OCI-LY7 (cell line): Measurements from ENCODE around the gene HINT2. TPM values are rescaled to one million over a fixed set of nuclear protein-coding genes. Genes with fewer than 3 reads are reported as not detected.

Experiments used
- BruUV-seq: library from RNA; stranded (reverse); fragments of 400-500 nt; replicated peaks from 2 replicates; lab custom pipeline; 2021; lab: Mats Ljungman, UMichigan
- CTCF ChIA-PET: fragments of 300-600 bp; sonication (Branson Sonifier 250); formaldehyde crosslinking; loops from one replicate; lab custom pipeline; 2022; ENCODE audit warnings: antibody characterized with exemption; ENCODE audit not compliant: unreplicated experiment; lab: Charles Lee
- POLR2A ChIA-PET: fragments of 300-600 bp; sonication (Branson Sonifier 250); formaldehyde crosslinking; loops from one replicate; lab custom pipeline; 2022; ENCODE audit warnings: antibody characterized with exemption; lab: Charles Lee
- DNase-seq: peaks from one replicate; pipeline ENCODE4 v3.0.0-alpha.2; 2015; ENCODE audit warnings: low spot score
- H2AFZ ChIP-seq: fragments of 200-600 bp; sonication (generic), shearing (Covaris generic); 2 replicates; pipeline ENCODE4 v1.6.1; 2014; ENCODE audit warnings: mild to moderate bottlenecking, antibody characterized with exemption, low read length, moderate library complexity
- H3K27ac ChIP-seq: fragments of 200-600 bp; sonication (generic); 2 replicates; pipeline ENCODE4 v1.5.1; 2014; ENCODE audit warnings: mixed run types, low read depth, mild to moderate bottlenecking, moderate library complexity, low read length, inconsistent platforms; ENCODE audit not compliant: poor library complexity, severe bottlenecking
- H3K36me3 ChIP-seq: fragments of 200-600 bp; sonication (generic); 2 replicates; pipeline ENCODE4 v1.6.1; 2014; ENCODE audit warnings: mild to moderate bottlenecking, antibody characterized with exemption, low read length, moderate library complexity, mixed read lengths; ENCODE audit not compliant: insufficient read depth
- H3K4me1 ChIP-seq: fragments of 200-600 bp; sonication (generic); 2 replicates; pipeline ENCODE4 v1.5.1; 2014; ENCODE audit warnings: mild to moderate bottlenecking, low read length; ENCODE audit not compliant: insufficient read depth, poor library complexity, severe bottlenecking
- H3K4me2 ChIP-seq: fragments of 200-600 bp; sonication (generic); 2 replicates; pipeline ENCODE4 v1.6.1; 2014; ENCODE audit warnings: mild to moderate bottlenecking, low read length
- H3K4me3 ChIP-seq: fragments of 200-600 bp; sonication (generic); 2 replicates; pipeline ENCODE4 v1.5.1; 2014; ENCODE audit warnings: mild to moderate bottlenecking, low read depth, low read length; ENCODE audit not compliant: poor library complexity, severe bottlenecking
- H3K79me2 ChIP-seq: fragments of 200-600 bp; sonication (generic); 2 replicates; pipeline ENCODE4 v1.6.1; 2016; ENCODE audit warnings: low read depth, mild to moderate bottlenecking, low read length, moderate library complexity, mixed read lengths; ENCODE audit not compliant: insufficient read depth
- H3K9me2 ChIP-seq: fragments of 200-600 bp; sonication (generic); 2 replicates; pipeline ENCODE4 v1.6.1; 2016; ENCODE audit warnings: mild to moderate bottlenecking, low read length, mixed read lengths; ENCODE audit not compliant: insufficient read depth
- H3K9me3 ChIP-seq: fragments of 200-600 bp; sonication (generic); 2 replicates; pipeline ENCODE4 v1.6.1; 2014; ENCODE audit warnings: mild to moderate bottlenecking, mixed run types, low read length, mixed read lengths
- H4K20me1 ChIP-seq: fragments of 200-600 bp; sonication (generic); 2 replicates; pipeline ENCODE4 v1.6.1; 2014; ENCODE audit warnings: mild to moderate bottlenecking, antibody characterized with exemption, low read length, moderate library complexity, mixed read lengths; ENCODE audit not compliant: insufficient read depth
- CTCF ChIP-seq: fragments of 200-600 bp; sonication (generic); conservative IDR thresholded peaks from 2 replicates; pipeline ENCODE4 v1.5.1; 2014; ENCODE audit warnings: mild to moderate bottlenecking, antibody characterized with exemption, low read length, moderate library complexity, mixed read lengths
- EZH2phosphoT487 ChIP-seq: fragments of 200-600 bp; sonication (generic); IDR thresholded peaks from 2 replicates; pipeline ENCODE4 v1.6.1; 2018; ENCODE audit warnings: low read depth, borderline replicate concordance, mild to moderate bottlenecking, mixed run types, antibody characterized with exemption, low read length, moderate library complexity, mixed read lengths
- intact Hi-C: fragments of 100-400 bp; cut with micrococcal nuclease; formaldehyde crosslinking; loops from one replicate; pipeline ENCODE4 v1.10.0; 2022; ENCODE audit not compliant: unreplicated experiment
- total RNA-seq, 2 experiments: library from RNA; depleted of rRNA in 1 of 2; stranded (reverse); fragments of >200 nt in 1 of 2; shearing (Covaris generic) in 1 of 2; gene quantifications; 2 replicates each; pipeline ENCODE4 v1.2.3, GENCODE V29; 2014 to 2022

Gene HINT2
- total RNA-seq, 2 experiments from 2014 or later = 82.5 to 84.5 TPM

GRCh38 chr9:35801328-35802128, 13.3 kb downstream of the HINT2 start:
- Histone ChIP-seq H3K36me3 (peaks cover 9% of the 10 kb centered on the region; the same call in 1 of the 2 replicates), H3K4me2 (no peak overlapping the region), H3K4me1 (no peaks in the 10 kb centered on the region), H3K4me3 (no peak overlapping the region), H2AFZ (no peak overlapping the region), H3K27ac (no peak overlapping the region), H4K20me1 (no peaks in the 10 kb centered on the region), H3K9me3 (no peaks in the 10 kb centered on the region), H3K9me2 (no peaks in the 10 kb centered on the region), H3K79me2 (no peaks in the 10 kb centered on the region)
- CTCF ChIA-PET = no interaction called here
- no peak for DNase-seq
- no TSS peak for BruUV-seq
- intact Hi-C loops = no loop called here
- TF ChIP-seq EZH2phosphoT487 = no peak
- TF ChIP-seq CTCF = no peak
- POLR2A ChIA-PET = no interaction called here

GRCh38 chr9:35800530-35800929, 14.3 kb downstream of the HINT2 start:
- Histone ChIP-seq H3K9me3 (no peaks in the 10 kb centered on the region), H3K9me2 (no peaks in the 10 kb centered on the region), H3K4me3 (no peak overlapping the region), H2AFZ (no peak overlapping the region), H3K4me2 (no peak overlapping the region), H3K4me1 (no peaks in the 10 kb centered on the region), H3K27ac (no peak overlapping the region), H3K79me2 (no peaks in the 10 kb centered on the region), H3K36me3 (peaks cover 1% of the 10 kb centered on the region; the same call in 1 of the 2 replicates), H4K20me1 (no peaks in the 10 kb centered on the region)
- POLR2A ChIA-PET = no interaction called here
- CTCF ChIA-PET = no interaction called here
- no peak for TF ChIP-seq EZH2phosphoT487
- TF ChIP-seq CTCF = no peak
- intact Hi-C loops = no loop called here
- no TSS peak for BruUV-seq
- no peak for DNase-seq
